Stomach (tissue), 4 donors: ENCODE data around the gene DYSF.

Experiments used
- CTCF ChIP-seq, 7 experiments: fragments of 450-650 bp in 4 of 7; fragments of 200-600 bp in 3 of 7; sonication (generic) in 3 of 7; IDR thresholded peaks; one replicate each; pipeline ENCODE4 v1.5.1; 2016 to 2019; ENCODE audit warnings: antibody characterized with exemption in 7 of 7, control low read depth in 2 of 7, mild to moderate bottlenecking in 1 of 7
- POLR2A ChIP-seq, 4 donors: fragments of 450-650 bp; IDR thresholded peaks; one replicate each; pipeline ENCODE4 v1.6.1; 2016; ENCODE audit warnings: antibody characterized with exemption in 4 of 4, control low read depth in 2 of 4, mild to moderate bottlenecking in 1 of 4, moderate library complexity in 1 of 4
- POLR2AphosphoS5 ChIP-seq, 3 donors: sonication (generic); formaldehyde crosslinking; IDR thresholded peaks; one replicate each; pipeline ENCODE4 v1.6.1; 2016; ENCODE audit warnings: antibody characterized with exemption in 3 of 3

- no peak for TF ChIP-seq CTCF (IDR thresholded peaks at IDR 0.05)
- no peak for TF ChIP-seq POLR2A (IDR thresholded peaks at IDR 0.05)
- no peak for TF ChIP-seq POLR2AphosphoS5 (IDR thresholded peaks at IDR 0.05)
Measured at GRCh38 chr2:71554706-71555056, 101.3 kb downstream of the DYSF start.
